GM11168 (cell line): ENCODE measurements around the gene CTNND2.

Source experiments
- in situ Hi-C: fragments of 300-500 bp; cut with MboI; formaldehyde crosslinking; loops from one replicate; pipeline ENCODE4 v1.12.0; 2022; ENCODE audit warnings: low sequenced_read_pairs; ENCODE audit not compliant: unreplicated experiment

Gene CTNND2

DNA sequence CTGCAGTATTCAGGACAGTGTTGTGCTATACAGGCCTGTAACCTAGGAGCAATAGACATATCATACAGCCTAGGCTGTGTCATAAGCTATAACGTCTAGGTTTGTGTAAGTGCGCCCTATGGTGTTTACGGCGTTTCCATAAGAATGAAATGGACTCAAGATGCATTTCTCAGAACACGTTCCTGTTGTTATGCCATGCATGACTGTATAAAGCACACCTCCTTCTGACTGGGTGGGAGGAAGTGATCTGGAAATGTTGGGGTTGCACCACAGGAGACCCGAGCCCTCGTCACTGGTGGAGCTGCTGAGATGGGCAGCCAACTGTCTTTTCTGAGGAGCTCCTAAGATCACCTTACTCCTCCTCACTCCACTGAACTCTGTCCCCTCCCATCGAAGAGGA lies 751.9 kb downstream of the CTNND2 start:
- in situ Hi-C loops, result no loop called here

GRCh38 chr5:11150976-11151375 lies 753.3 kb downstream of the CTNND2 start:
- in situ Hi-C loops, result no loop called here

- in situ Hi-C loops, result no loop called here
Measured at GRCh38 chr5:11148810-11149539, 755.3 kb downstream of the CTNND2 start.

DNA sequence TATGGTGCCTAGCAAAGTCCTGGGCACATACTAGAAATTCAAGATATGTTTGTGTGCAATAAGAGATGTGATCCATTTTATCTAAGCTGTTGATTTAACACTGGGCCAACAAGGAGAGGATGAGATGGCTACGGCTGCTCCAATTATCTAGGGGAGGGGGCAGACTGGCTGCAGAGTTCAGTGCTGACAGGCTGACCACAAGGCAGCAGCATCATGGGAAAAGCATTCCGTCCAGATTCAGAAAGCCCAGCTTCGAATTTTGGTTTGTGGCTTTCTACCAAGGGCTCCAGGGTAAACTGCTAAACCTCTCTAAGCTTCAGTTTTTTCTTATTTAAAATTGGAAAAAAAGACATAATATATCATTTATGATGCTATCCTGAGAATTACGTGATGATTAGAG lies 758.1 kb downstream of the CTNND2 start:
- in situ Hi-C loops, result no loop called here

- in situ Hi-C loops, result no loop called here
Measured at GRCh38 chr5:11143456-11144267, 760.6 kb downstream of the CTNND2 start.

DNA sequence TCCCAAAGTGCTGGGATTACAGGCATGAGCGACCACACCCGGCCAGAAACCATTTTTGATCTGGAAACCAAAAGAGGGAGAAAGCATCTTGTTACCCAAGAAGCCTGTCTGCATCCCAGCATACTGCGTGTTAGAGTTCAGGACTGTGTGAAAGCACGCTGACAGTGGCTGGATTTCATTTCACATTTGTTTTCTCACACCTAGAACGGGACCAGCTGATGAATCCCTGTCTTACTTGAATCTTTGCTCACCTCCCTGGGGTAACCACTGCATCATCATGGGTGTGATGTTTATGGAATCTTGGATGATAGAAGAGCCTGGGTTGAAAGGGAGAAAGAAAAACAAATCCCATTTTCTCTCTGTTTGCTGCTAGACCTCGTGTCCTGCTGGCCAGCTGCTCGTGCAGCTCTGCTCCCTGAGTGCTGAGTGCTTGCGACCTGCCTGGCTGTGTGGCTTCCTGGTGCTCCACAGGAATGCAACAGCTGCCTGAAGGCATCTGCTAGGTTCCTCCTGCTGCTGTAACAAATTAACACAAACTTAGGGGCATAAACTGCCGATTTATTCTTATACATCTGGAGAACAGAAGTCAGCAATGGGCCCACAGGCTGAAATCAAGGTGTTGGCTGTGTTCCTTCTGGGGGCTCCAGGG lies 764.9 kb downstream of the CTNND2 start:
- in situ Hi-C loops, result no loop called here

DNA sequence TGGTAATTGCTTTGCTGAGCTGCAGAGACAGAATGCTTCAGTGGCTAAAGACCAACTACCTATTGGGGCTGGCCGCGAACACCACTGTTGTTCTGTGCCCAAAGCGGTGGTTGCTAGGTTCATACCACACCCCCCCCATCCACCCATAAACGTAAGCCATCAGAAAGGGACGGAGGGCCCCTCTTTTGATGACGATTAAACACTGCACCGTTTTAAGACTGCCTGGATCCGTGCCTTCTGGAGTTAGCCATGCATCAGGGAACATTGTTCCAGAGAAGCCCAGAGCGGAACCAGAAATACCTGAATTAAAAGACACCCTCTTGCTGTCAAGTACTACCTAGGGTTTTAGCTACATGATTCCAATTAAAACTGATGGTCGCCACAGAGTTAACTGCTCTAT lies 774.1 kb downstream of the CTNND2 start:
- in situ Hi-C loops, result no loop called here

DNA sequence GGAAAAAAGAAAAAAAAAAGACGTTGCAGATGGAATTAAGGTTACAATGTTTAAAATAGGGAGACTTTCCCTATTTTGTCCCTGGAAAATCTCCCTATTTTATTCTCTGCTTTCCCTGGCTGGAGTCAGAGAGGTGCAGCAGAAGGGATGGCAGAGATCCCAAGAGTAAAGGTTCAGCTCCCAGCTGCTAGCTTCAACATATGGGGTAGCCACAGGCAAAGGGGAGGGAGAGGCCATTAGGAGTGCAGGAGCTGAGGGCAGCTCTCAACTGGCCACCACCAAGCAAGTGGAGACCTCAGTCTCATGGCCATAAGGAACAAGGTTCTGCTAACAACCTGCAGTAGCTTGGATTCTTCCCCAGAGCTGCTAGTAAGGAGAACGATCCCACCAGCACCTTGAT lies 776.2 kb downstream of the CTNND2 start:
- in situ Hi-C loops, result no loop called here

DNA sequence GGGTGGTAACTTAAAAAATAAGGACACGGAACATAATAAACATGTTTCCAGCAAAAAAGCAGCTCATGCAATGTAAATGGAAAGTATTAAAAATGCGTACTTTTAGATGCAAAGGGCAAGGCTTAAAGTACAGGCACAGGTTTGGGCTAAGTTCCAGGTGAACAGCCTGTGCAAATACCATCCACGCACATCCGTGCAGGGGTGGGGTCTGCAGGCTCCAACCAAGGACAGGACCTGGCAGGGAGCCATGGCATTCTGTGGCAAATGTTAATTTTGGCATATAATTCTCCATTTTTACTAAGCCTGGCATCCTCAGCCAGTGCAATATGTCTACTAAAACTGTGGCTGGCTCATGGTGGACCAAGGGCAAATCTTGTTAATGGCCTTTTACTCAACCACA lies 777.4 kb downstream of the CTNND2 start:
- in situ Hi-C loops, result no loop called here

DNA sequence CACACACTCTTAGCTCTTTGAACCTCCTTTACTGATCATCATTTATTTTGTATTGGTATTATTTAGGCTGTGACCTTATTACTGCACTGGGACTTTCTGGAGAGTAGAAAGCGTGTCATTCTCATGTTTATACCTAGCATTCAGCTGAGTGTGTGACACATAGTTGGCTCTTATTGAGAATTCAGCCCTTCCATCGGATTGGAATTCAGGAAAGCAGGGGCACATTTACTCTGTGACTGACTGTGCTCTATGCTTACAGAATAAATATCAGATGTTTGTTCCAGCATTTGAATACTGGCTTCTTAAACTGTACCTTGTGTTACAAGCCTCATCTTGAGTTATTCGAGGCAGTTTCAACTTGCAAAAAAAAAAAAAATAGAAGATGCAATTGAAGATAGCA lies 782.4 kb downstream of the CTNND2 start:
- in situ Hi-C loops, result no loop called here

DNA sequence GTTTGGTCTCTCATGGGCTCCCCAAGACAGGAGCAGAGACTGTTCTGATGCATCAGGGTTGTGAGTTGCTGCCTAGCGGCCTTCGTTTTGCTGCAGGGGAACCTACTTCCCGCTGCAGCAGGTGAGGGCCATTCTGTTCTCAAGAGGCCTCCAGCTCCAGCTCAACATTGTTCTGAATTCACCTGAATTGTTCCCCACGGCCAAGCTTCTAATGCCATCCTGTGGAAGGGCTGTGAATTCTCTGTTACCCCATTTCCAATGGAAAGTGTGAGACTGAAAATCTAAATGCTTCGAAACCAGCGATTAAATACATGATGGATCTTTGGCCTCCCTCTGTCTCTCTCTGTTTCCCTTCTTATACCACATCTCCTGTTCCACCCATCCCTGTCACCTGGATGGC lies 794.1 kb downstream of the CTNND2 start:
- in situ Hi-C loops, result no loop called here

- in situ Hi-C loops, result no loop called here
Measured at GRCh38 chr5:11105696-11106095, 798.5 kb downstream of the CTNND2 start.

DNA sequence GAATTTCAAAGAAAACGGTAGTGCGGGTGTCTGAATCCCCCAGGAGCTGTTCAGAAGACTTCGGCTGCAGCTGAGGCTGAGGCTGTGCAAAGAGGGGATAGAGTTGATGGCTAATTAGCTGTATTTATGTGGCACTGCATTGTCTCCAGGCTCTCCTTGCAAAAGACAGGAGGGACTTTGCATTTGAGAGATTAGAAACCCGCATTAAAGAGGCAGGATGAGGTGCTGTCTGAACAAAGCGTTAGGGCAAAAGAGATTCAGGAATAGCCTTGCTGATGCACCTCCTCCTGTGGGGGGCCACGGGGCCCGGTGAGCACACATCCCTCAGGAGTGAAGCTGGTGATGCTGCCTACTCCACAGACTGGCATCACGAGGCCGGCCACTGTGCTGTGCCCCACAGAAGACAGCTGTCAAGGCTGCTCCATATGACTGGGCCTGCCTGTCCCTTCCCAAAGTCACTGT lies 799.6 kb downstream of the CTNND2 start:
- in situ Hi-C loops, result no loop called here

- in situ Hi-C loops, result no loop called here
Measured at GRCh38 chr5:11104210-11104609, 800.0 kb downstream of the CTNND2 start.

DNA sequence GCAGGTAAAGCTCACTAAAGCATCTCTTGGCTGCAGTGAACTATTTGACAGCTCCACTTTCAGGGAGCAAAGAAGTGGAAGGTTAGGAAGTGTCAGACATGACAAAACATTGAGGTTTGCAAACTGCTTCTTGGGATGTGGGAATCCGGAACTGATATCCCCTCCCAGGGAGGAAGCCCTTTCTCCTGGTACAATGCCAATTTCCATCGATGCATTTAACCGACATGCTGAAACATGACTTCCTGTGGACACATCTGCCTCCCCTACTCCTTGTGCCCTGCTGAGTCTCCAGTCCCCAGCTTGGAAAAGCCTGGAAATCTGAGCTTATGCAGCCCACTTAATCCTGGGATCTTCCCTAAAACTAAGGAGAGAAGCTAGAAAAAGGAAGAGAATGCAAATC lies 820.1 kb downstream of the CTNND2 start:
- in situ Hi-C loops, result no loop called here

GRCh38 chr5:11082404-11082945 lies 821.8 kb downstream of the CTNND2 start:
- in situ Hi-C loops, result no loop called here

DNA sequence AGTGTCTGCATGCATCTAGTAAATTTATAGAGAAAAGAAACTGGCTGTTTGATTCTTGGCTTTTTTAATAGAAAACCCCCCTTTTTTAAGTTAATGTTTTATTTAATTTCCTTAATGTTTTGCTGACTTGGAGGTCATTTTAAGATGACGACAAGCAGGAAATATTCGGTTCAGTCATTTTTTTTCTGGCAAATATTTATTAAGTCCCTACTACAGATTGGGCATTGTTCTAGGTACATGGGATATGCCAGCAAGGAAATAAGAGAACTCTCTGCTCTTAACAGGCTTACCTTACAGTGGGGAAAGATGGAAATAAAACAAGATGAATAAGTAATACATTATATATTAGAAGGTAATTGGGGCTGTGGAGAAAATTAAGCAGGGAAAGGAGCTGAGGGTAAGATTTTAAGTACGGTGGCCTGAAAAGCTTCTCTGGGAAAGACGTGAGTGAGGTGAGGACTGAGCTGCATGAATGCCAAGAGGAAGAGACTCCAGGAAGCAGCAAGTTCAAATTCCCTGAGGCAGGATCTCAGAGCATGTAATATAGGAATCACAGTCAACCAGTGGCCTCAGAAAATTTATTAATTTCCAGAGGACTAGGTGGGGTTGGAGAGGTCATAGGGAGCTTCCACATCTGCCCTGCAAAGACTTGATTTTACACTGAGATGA lies 827.2 kb downstream of the CTNND2 start:
- in situ Hi-C loops, result no loop called here

DNA sequence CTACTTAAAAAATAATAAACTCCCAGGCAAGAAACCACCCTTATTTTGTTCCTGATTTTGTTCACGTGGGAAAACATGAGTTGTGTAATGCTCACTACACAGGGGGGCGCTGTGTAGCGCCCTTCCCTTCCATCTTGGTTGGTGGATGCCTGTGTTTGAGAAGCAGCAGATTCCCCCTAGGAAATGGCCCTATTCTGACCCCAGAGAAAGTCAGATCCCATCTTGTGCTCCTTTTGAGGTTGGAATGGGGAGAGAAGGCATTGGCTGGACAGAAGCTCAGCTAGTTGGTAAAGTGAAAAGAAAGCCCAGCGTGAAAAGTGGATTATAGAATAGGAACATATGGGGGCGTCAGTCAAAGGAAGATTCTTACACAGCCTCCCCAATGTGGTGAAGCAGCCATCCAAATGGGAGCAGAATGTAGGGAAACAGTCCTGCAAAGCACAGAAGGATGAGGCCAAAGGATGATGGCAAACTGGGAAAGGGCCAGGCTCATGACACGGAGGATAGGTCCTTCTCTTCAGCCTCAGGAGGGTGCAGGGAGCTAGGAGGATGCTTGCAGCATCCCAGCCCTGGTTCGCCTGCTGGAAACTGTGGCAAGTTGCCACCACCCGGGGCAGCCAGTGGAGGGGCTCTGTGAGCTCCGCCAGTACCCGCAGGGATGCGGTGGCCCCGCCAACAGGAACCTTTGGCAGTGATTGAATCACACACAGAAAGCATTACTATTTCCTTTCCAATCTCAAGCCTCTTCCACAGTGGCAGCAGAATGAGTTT lies 829.0 kb downstream of the CTNND2 start:
- in situ Hi-C loops, result no loop called here

DNA sequence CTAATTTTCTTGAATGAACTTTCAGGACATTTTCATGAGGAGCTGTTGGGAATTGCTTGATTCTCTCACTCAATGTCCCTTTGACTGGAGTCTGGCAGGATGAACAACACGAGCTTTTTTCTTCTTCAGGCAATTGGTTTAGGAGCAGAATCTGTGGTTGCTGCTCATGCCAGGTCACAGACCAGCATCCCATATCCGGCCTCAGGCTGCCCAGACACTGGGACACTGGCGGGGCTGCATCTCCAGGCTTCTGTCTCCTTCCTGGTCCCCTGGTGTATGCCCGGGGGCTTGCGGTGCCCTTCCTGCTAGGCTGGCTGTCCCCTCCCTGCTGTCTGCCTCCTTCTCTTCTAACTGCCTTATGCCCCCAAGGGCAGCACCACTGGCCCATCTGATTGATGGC lies 831.7 kb downstream of the CTNND2 start:
- in situ Hi-C loops, result no loop called here

DNA sequence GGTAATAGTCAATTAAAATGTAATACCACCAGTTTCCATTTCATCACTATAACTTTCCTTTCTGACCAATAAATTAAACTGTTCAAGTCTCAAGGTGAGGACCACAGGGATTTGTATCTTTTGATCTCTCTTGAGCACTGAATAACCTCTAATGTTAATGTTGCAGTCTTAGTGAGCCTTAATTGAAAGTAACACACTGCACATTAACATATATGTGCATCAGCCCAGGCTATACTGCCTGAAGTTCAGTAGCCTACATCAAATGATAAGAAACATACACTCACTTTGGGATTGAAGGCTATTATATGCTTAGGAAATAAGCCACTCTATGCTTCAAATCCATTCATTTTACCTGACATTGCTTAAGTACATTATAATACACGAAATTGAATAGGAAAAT lies 832.2 kb downstream of the CTNND2 start:
- in situ Hi-C loops, result no loop called here
